ENCODE results near the gene ANKS3.

Gene ANKS3

GRCh38 chr16:4685776-4686496, 48.1 kb downstream of the ANKS3 start:
- no peak for FAIRE-seq
- DNase-seq (ENCODE audit: low spot score), result no peak

GRCh38 chr16:4685292-4685691, 48.8 kb downstream of the ANKS3 start:
- DNase-seq (ENCODE audit: low spot score) (no peak), FAIRE-seq (no peak)

GRCh38 chr16:4684763-4685162, 49.3 kb downstream of the ANKS3 start:
- DNase-seq (ENCODE audit: low spot score), result no peak
- FAIRE-seq, result no peak

GRCh38 chr16:4684058-4684715, 49.9 kb downstream of the ANKS3 start:
- DNase-seq (ENCODE audit: low spot score) (no peak), FAIRE-seq (no peak)

GRCh38 chr16:4683255-4684057, 50.6 kb downstream of the ANKS3 start:
- DNase-seq (ENCODE audit: low spot score) (no peak), FAIRE-seq (no peak)

GRCh38 chr16:4682616-4683254, 51.3 kb downstream of the ANKS3 start:
- FAIRE-seq, result no peak
- DNase-seq (ENCODE audit: low spot score), result no peak

GRCh38 chr16:4682084-4682591, 51.9 kb downstream of the ANKS3 start:
- DNase-seq (ENCODE audit: low spot score) (no peak), FAIRE-seq (no peak)

GRCh38 chr16:4681471-4682083, 52.5 kb downstream of the ANKS3 start:
- FAIRE-seq, result no peak

GRCh38 chr16:4680673-4681470, 53.2 kb downstream of the ANKS3 start:
- DNase-seq (ENCODE audit: low spot score) (no peak), FAIRE-seq (no peak)

More at GRCh38 chr16:4681471-4682083, 52.5 kb downstream of the ANKS3 start:
- no peak for DNase-seq (ENCODE audit: low spot score)

- DNase-seq (ENCODE audit: low spot score) (no peak), FAIRE-seq (no peak)
These were observed 54.0 kb downstream of the ANKS3 start for GRCh38 chr16:4679850-4680636.

- FAIRE-seq (no peak), DNase-seq (ENCODE audit: low spot score) (no peak)
These were observed 54.8 kb downstream of the ANKS3 start for GRCh38 chr16:4679156-4679849.

- DNase-seq (ENCODE audit: low spot score), result no peak
- no peak for FAIRE-seq
These were observed 55.5 kb downstream of the ANKS3 start for GRCh38 chr16:4678596-4678995.

GRCh38 chr16:4677994-4678393, 56.1 kb downstream of the ANKS3 start:
- DNase-seq (ENCODE audit: low spot score), result no peak
- no peak for FAIRE-seq

GRCh38 chr16:4677390-4677789, 56.7 kb downstream of the ANKS3 start:
- no peak for FAIRE-seq
- no peak for DNase-seq (ENCODE audit: low spot score)

GRCh38 chr16:4676831-4677230, 57.2 kb downstream of the ANKS3 start:
- FAIRE-seq, result no peak
- no peak for DNase-seq (ENCODE audit: low spot score)

- DNase-seq (ENCODE audit: low spot score) (no peak), FAIRE-seq (no peak)
These were observed 57.9 kb downstream of the ANKS3 start for GRCh38 chr16:4675864-4676786.

- FAIRE-seq (no peak), DNase-seq (ENCODE audit: low spot score) (no peak)
These were observed 59.0 kb downstream of the ANKS3 start for GRCh38 chr16:4674926-4675530.
